B cell (primary cell): Measurements from ENCODE around the gene ZNF587. TPM values are rescaled to one million over a fixed set of nuclear protein-coding genes. Genes with fewer than 3 reads are reported as not detected.

Experiments used
- ATAC-seq: fragments of 200-7000 bp; cut with Tn5 transposase; one replicate; pipeline ENCODE4 v1.10.0; 2021; ENCODE audit warnings: low read depth, mild to moderate bottlenecking, moderate number of reproducible peaks, moderate library complexity
- CTCF ChIA-PET: fragments of 350-600 bp; sonication (Branson Sonifier 250); formaldehyde crosslinking; loops from one replicate; lab custom pipeline; 2021; ENCODE audit warnings: antibody characterized with exemption, inconsistent platforms; lab: Charles Lee
- POLR2A ChIA-PET: fragments of 350-600 bp; sonication (Branson Sonifier 250); formaldehyde crosslinking; loops from one replicate; lab custom pipeline; 2021; ENCODE audit warnings: antibody characterized with exemption; lab: Charles Lee
- DNase-seq: peaks from one replicate; pipeline ENCODE4 v3.0.0; 2013
- H2AFZ ChIP-seq: 2 replicates; pipeline ENCODE4 v1.6.1; 2012; ENCODE audit warnings: mild to moderate bottlenecking, low read depth, low read length; ENCODE audit not compliant: insufficient read depth, poor library complexity, severe bottlenecking
- H3K27ac ChIP-seq, 2 donors: 1 replicate in 1 of 2; 2 replicates in 1 of 2; pipeline ENCODE4 v1.5.1; 2012 to 2013; ENCODE audit warnings: low read length in 2 of 2, mild to moderate bottlenecking in 2 of 2, moderate library complexity in 1 of 2
- H3K27me3 ChIP-seq, 4 experiments: fragments of 200-600 bp in 1 of 4; sonication (generic) in 1 of 4; replicated peaks in 1 of 4; 1 replicate in 2 of 4; 2 replicates in 2 of 4; pipeline versions ENCODE4 v1.6.1 to v1.7.0; 2013 to 2016; ENCODE audit warnings: low read length in 3 of 4, mild to moderate bottlenecking in 2 of 4, mixed read lengths in 1 of 4, moderate library complexity in 1 of 4; ENCODE audit not compliant: insufficient read depth in 4 of 4, control insufficient read depth in 3 of 4; ENCODE audit errors: control extremely low read depth in 1 of 4
- H3K36me3 ChIP-seq, 2 experiments: replicated peaks in 1 of 2; 1 replicate in 1 of 2; 2 replicates in 1 of 2; pipeline versions ENCODE4 v1.6.1 to v1.7.1; 2013; ENCODE audit warnings: low read length in 1 of 2; ENCODE audit not compliant: insufficient read depth in 2 of 2, control insufficient read depth in 1 of 2; ENCODE audit errors: control extremely low read depth in 1 of 2, extremely low read depth in 1 of 2
- H3K4me1 ChIP-seq, 2 donors: fragments of 200-600 bp in 1 of 2; sonication (generic) in 1 of 2; 1 replicate in 1 of 2; 2 replicates in 1 of 2; pipeline versions ENCODE4 v1.5.1 to v1.6.1; 2013 to 2017; ENCODE audit warnings: low read length in 2 of 2; ENCODE audit not compliant: control insufficient read depth in 2 of 2, insufficient read depth in 2 of 2
- H3K4me2 ChIP-seq: replicated peaks from 2 replicates; pipeline ENCODE3; 2012; ENCODE audit warnings: mild to moderate bottlenecking, low read depth, low read length; ENCODE audit not compliant: poor library complexity, severe bottlenecking
- H3K4me3 ChIP-seq, 5 experiments: fragments of 200-600 bp in 1 of 5; sonication (generic) in 1 of 5; 1 replicate in 3 of 5; 2 replicates in 2 of 5; pipeline versions ENCODE4 v1.5.1 to v1.7.0; 2011 to 2016; ENCODE audit warnings: low read length in 4 of 5, mild to moderate bottlenecking in 4 of 5, low read depth in 2 of 5, control low read depth in 1 of 5, moderate library complexity in 1 of 5; ENCODE audit not compliant: insufficient read depth in 1 of 5; ENCODE audit errors: control extremely low read depth in 1 of 5, extremely low read depth in 1 of 5
- H3K79me2 ChIP-seq: fragments of 200-600 bp; sonication (generic); one replicate; pipeline ENCODE4 v1.6.0; 2016; ENCODE audit warnings: low read length; ENCODE audit not compliant: control insufficient read depth, insufficient read depth
- H3K9ac ChIP-seq: fragments of 200-600 bp; sonication (generic); 2 replicates; pipeline ENCODE4 v1.6.1; 2017; ENCODE audit warnings: mild to moderate bottlenecking, low read length, moderate library complexity
- H3K9me3 ChIP-seq, 3 donors: one replicate each; pipeline versions ENCODE4 v1.6.1 to v1.7.1; 2013; ENCODE audit warnings: low read length in 2 of 3; ENCODE audit not compliant: control insufficient read depth in 2 of 3, insufficient read depth in 1 of 3; ENCODE audit errors: control extremely low read depth in 1 of 3
- H4K20me1 ChIP-seq: 2 replicates; pipeline ENCODE4 v1.6.0; 2012; ENCODE audit warnings: mild to moderate bottlenecking, low read length; ENCODE audit not compliant: insufficient read depth, control insufficient read depth, poor library complexity, severe bottlenecking
- H3K27ac Mint-ChIP-seq: one replicate; pipeline ENCODE4 v1.8.0; 2021; ENCODE audit warnings: mixed read lengths
- H3K27me3 Mint-ChIP-seq: one replicate; pipeline ENCODE4 v1.8.0; 2021; ENCODE audit warnings: mixed read lengths
- H3K4me1 Mint-ChIP-seq: one replicate; pipeline ENCODE4 v1.8.0; 2021; ENCODE audit warnings: mixed read lengths
- H3K4me3 Mint-ChIP-seq: one replicate; pipeline ENCODE4 v1.8.0; 2021; ENCODE audit warnings: mixed read lengths
- H3K9me3 Mint-ChIP-seq: one replicate; pipeline ENCODE4 v1.8.0; 2022; ENCODE audit warnings: mixed read lengths; ENCODE audit not compliant: insufficient read depth
- CTCF ChIP-seq: fragments of 200-600 bp; IDR thresholded peaks from one replicate; pipeline ENCODE4 v1.8.0; 2022; ENCODE audit warnings: antibody characterized with exemption, mild to moderate bottlenecking
- EZH2 ChIP-seq: IDR thresholded peaks from 2 replicates; pipeline ENCODE4 v1.6.1; 2012; ENCODE audit warnings: borderline replicate concordance, low read depth, mild to moderate bottlenecking, moderate library complexity, low read length; ENCODE audit not compliant: insufficient read depth, poor library complexity, severe bottlenecking
- WGBS: methylation state at CpG from one replicate; pipeline ENCODE4 v1.1.5; 2013; ENCODE audit warnings: missing lambda C conversion rate; ENCODE audit not compliant: insufficient coverage; 5-methylcytosine and 5-hydroxymethylcytosine counted together
- intact Hi-C: fragments of 100-400 bp; cut with micrococcal nuclease; formaldehyde crosslinking; loops from one replicate; pipeline ENCODE4 v1.10.0; 2022
- polyA plus RNA-seq: library from polyadenylated mRNA; depleted of rRNA; stranded (reverse); fragments of >200 nt; gene quantifications from 2 replicates; pipeline ENCODE4 v1.2.3, GENCODE V29; 2012
- total RNA-seq, 2 donors: library from RNA; stranded (reverse); fragments of 120-200 nt in 1 of 2; gene quantifications; 1 replicate in 1 of 2; 2 replicates in 1 of 2; pipeline versions ENCODE4 v1.2.3 to v1.2.4, GENCODE V29; 2013 to 2022

Gene ZNF587
- total and polyA plus RNA-seq, 2 donors (not counting 1 experiment from before 2014, with no cell fraction given): 16.6 to 72.9 TPM

- ATAC-seq (no peak), DNase-seq (no peak)
- Histone ChIP-seq H3K27ac (peak overlapping the region; percentile 65 to 84), H3K4me1 (peaks cover 17 to 32% of the 10 kb centered on the region in 2 donors), H3K27me3 (no peaks in the 10 kb centered on the region), H3K79me2 (peaks cover 74% of the 10 kb centered on the region), H3K9ac (peak overlapping the region; percentile 97), H3K36me3 (peaks cover under 1 to 3% of the 10 kb centered on the region in 2 experiments), H3K4me2 (peak overlapping the region; percentile 91), H3K4me3 (peak overlapping the region; percentile 58 to 96 (median 87)), H2AFZ (peak overlapping the region; percentile 97), H3K9me3 (no peaks in the 10 kb centered on the region), H4K20me1 (no peaks in the 10 kb centered on the region)
- POLR2A ChIA-PET: interaction anchor here (0.5 to 1.3 kb wide), 4 partner anchors 34 to 74 kb away, joined by 3 to 4 read pairs (median 3); partner anchors contain the start of genes ZNF586 and ZNF587
- H3K27ac Mint-ChIP-seq: peak overlapping the region; percentile 94
- H3K4me1 Mint-ChIP-seq: peaks cover 52% of the 10 kb centered on the region
- CTCF ChIA-PET: no interaction called here
- no peaks in the 10 kb centered on the region for H3K9me3 Mint-ChIP-seq
- no peak for TF ChIP-seq CTCF
- TF ChIP-seq EZH2: no peak
- H3K4me3 Mint-ChIP-seq: peak overlapping the region; percentile 97
- H3K27me3 Mint-ChIP-seq: no peaks in the 10 kb centered on the region
- intact Hi-C loops: loop anchor here (1.0 to 10.0 kb wide), 6 partner anchors 46 to 381 kb away; partner anchors contain the start of genes ZNF211, ZNF417, ZNF586 and ZNF671
- 98% methylated on average over 12 of the region's 17 CpGs for WGBS
Measured at GRCh38 chr19:57815247-57816075, 34.2 kb upstream of the ZNF587 start.

DNA sequence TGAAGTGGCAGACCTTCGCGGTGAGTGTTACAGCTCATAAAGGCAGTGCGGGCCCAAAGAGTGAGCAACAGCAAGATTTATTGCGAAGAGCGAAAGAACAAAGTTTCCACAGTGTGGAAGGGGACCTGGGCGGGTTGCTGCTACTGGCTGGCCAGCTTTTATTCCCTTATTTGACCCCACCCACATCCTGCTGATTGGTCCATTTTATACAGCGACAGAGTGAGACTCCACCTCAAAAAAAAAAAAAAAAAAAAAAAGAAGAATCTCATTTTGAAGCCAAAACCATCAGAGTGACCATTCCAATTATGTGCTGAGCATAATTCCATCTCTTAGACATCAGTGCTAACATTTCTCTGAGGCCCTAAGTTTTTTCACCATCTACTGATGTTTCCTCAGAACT is 33.0 kb upstream of the ZNF587 start:
- no peak overlapping the region for H3K9ac ChIP-seq
- H3K27ac ChIP-seq: no peak overlapping the region
- no peaks in the 10 kb centered on the region for H3K27me3 ChIP-seq
- Mint-ChIP-seq H3K27me3 (no peaks in the 10 kb centered on the region), H3K27ac (no peak overlapping the region), H3K4me3 (peak overlapping the region; percentile 19), H3K9me3 (no peaks in the 10 kb centered on the region), H3K4me1 (peaks cover 58% of the 10 kb centered on the region)
- TF ChIP-seq EZH2: no peak
- no peak for TF ChIP-seq CTCF
- ATAC-seq: no peak
- no peak for DNase-seq
- peaks cover 83% of the 10 kb centered on the region for H3K79me2 ChIP-seq
- no peaks in the 10 kb centered on the region for H4K20me1 ChIP-seq
- no peak overlapping the region for H3K4me2 ChIP-seq
- H3K4me1 ChIP-seq: peaks cover 22 to 36% of the 10 kb centered on the region in 2 donors
- CTCF ChIA-PET: interaction anchor here (0.7 kb wide), 1 partner anchor 1398 kb away, joined by 3 read pairs; no protein-coding TSS in a partner anchor
- intact Hi-C loops: loop anchor here (5.0 to 10.0 kb wide), 5 partner anchors 89 to 382 kb away; partner anchors contain the start of genes ZNF211, ZNF417, ZNF671 and ZNF749
- no peaks in the 10 kb centered on the region for H3K9me3 ChIP-seq
- no peak overlapping the region for H3K4me3 ChIP-seq
- POLR2A ChIA-PET: no interaction called here
- 98% methylated on average over 4 of the region's 7 CpGs for WGBS
- H3K36me3 ChIP-seq: peaks cover 0 to 3% of the 10 kb centered on the region in 2 experiments
- H2AFZ ChIP-seq: no peak overlapping the region
